CD8-positive, alpha-beta memory T cell (primary cell): ENCODE results near the gene GIT1. TPM values are rescaled to one million over a fixed set of nuclear protein-coding genes. Genes with fewer than 3 reads are reported as not detected.

Source experiments
- CTCF ChIA-PET: fragments of 350-600 bp; sonication (Branson Sonifier 250); formaldehyde crosslinking; loops from one replicate; lab custom pipeline; 2021; ENCODE audit warnings: antibody characterized with exemption; lab: Charles Lee
- POLR2A ChIA-PET: fragments of 350-600 bp; sonication (Branson Sonifier 250); formaldehyde crosslinking; loops from one replicate; lab custom pipeline; 2021; ENCODE audit warnings: antibody characterized with exemption; lab: Charles Lee
- DNase-seq, 5 donors: peaks; one replicate each; pipeline versions ENCODE4 v3.0.0 to v3.0.0-alpha.2; 2020 to 2022; ENCODE audit warnings: mixed read lengths in 1 of 5
- H3K27ac ChIP-seq: one replicate; pipeline ENCODE4 v1.7.0; 2013; ENCODE audit warnings: low read depth, mild to moderate bottlenecking, low read length, moderate library complexity
- H3K27me3 ChIP-seq: 2 replicates; pipeline ENCODE4 v1.7.0; 2013; ENCODE audit warnings: low read length, mild to moderate bottlenecking; ENCODE audit not compliant: insufficient read depth, poor library complexity, severe bottlenecking
- H3K36me3 ChIP-seq: 2 replicates; pipeline ENCODE4 v1.7.0; 2013; ENCODE audit warnings: mild to moderate bottlenecking, low read length, moderate library complexity; ENCODE audit not compliant: insufficient read depth
- H3K4me1 ChIP-seq: 2 replicates; pipeline ENCODE4 v1.7.0; 2013; ENCODE audit warnings: mild to moderate bottlenecking, low read length, moderate library complexity; ENCODE audit not compliant: insufficient read depth
- H3K4me3 ChIP-seq: 2 replicates; pipeline ENCODE4 v1.7.0; 2013; ENCODE audit warnings: mild to moderate bottlenecking, low read length
- H3K9me3 ChIP-seq: 2 replicates; pipeline ENCODE4 v1.7.0; 2013; ENCODE audit warnings: mild to moderate bottlenecking, low read length
- H3K27ac Mint-ChIP-seq, 8 donors: one replicate each; pipeline ENCODE4 v1.8.0; 2020 to 2021; ENCODE audit warnings: mixed read lengths in 8 of 8, mild to moderate bottlenecking in 6 of 8, inconsistent platforms in 3 of 8, moderate library complexity in 3 of 8
- H3K27me3 Mint-ChIP-seq, 2 donors: one replicate each; pipeline ENCODE4 v1.8.0; 2020 to 2021; ENCODE audit warnings: mixed read lengths in 2 of 2, mild to moderate bottlenecking in 1 of 2, moderate library complexity in 1 of 2
- H3K36me3 Mint-ChIP-seq, 3 donors: one replicate each; pipeline ENCODE4 v1.8.0; 2020 to 2021; ENCODE audit warnings: mixed read lengths in 3 of 3, inconsistent platforms in 1 of 3, mild to moderate bottlenecking in 1 of 3
- H3K4me1 Mint-ChIP-seq, 3 donors: one replicate each; pipeline ENCODE4 v1.8.0; 2020 to 2021; ENCODE audit warnings: mixed read lengths in 3 of 3, inconsistent platforms in 1 of 3, mild to moderate bottlenecking in 1 of 3
- H3K4me3 Mint-ChIP-seq, 7 donors: one replicate each; pipeline ENCODE4 v1.8.0; 2020 to 2021; ENCODE audit warnings: mixed read lengths in 7 of 7, mild to moderate bottlenecking in 6 of 7, moderate library complexity in 4 of 7, inconsistent platforms in 2 of 7
- H3K9me3 Mint-ChIP-seq, 5 donors: one replicate each; pipeline ENCODE4 v1.8.0; 2020 to 2022; ENCODE audit warnings: mixed read lengths in 5 of 5, mild to moderate bottlenecking in 3 of 5, moderate library complexity in 2 of 5, inconsistent platforms in 1 of 5
- polyA plus RNA-seq: library from polyadenylated mRNA; unstranded; fragments of 300-500 nt; fragmentation: Illumina TruSeq; gene quantifications from one replicate; pipeline ENCODE4 v1.2.3, GENCODE V29; 2021
- total RNA-seq, 2 experiments: library from RNA; stranded (reverse); gene quantifications; one replicate each; pipeline ENCODE4 v1.2.3, GENCODE V29; 2021

GIT1 gene, protein sequence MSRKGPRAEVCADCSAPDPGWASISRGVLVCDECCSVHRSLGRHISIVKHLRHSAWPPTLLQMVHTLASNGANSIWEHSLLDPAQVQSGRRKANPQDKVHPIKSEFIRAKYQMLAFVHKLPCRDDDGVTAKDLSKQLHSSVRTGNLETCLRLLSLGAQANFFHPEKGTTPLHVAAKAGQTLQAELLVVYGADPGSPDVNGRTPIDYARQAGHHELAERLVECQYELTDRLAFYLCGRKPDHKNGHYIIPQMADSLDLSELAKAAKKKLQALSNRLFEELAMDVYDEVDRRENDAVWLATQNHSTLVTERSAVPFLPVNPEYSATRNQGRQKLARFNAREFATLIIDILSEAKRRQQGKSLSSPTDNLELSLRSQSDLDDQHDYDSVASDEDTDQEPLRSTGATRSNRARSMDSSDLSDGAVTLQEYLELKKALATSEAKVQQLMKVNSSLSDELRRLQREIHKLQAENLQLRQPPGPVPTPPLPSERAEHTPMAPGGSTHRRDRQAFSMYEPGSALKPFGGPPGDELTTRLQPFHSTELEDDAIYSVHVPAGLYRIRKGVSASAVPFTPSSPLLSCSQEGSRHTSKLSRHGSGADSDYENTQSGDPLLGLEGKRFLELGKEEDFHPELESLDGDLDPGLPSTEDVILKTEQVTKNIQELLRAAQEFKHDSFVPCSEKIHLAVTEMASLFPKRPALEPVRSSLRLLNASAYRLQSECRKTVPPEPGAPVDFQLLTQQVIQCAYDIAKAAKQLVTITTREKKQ
- total RNA-seq (10 to 100 TPM; 69.7 to 69.8 TPM), polyA plus RNA-seq (25.7 TPM)

- Mint-ChIP-seq H3K27ac (peak within 1 kb of the TSS in 7 of 8 donors; percentile 83 to 97 (median 95)), H3K27me3 (no peaks in the 10 kb centered on the region), H3K4me1 (peaks cover 57 to 78% (median 68%) of the 10 kb centered on the region in 3 donors), H3K9me3 (no peaks in the 10 kb centered on the region), H3K4me3 (peak within 1 kb of the TSS; percentile 89 to 95 (median 93)), H3K36me3 (peaks cover 0 to 4% (median 1%) of the 10 kb centered on the region in 3 donors)
- ChIA-PET CTCF (interaction anchor here (2.3 to 26.2 kb wide), 2 partner anchors 17 to 23 kb away, joined by 7 to 436 read pairs; no protein-coding TSS in a partner anchor), POLR2A (interaction anchor here (0.9 to 2.0 kb wide), 2 partner anchors 26 kb away, joined by 3 to 18 read pairs; no protein-coding TSS in a partner anchor)
- peak; percentile 80 to 88 (median 82) for DNase-seq
- Histone ChIP-seq H3K27me3 (no peaks in the 10 kb centered on the region), H3K9me3 (no peaks in the 10 kb centered on the region), H3K4me3 (peak within 1 kb of the TSS; percentile 88), H3K36me3 (no peaks in the 10 kb centered on the region), H3K27ac (peak within 1 kb of the TSS; percentile 59), H3K4me1 (peaks cover 76% of the 10 kb centered on the region)
Observed at GRCh38 chr17:29589524-29590410, at the start of gene GIT1. Gene GIT1, minus strand, starts transcription at chr17:29589648. Its CDS starts 270 bp downstream, at chr17:29589378.

- no peak for DNase-seq
- H3K9me3 Mint-ChIP-seq, result no peaks in the 10 kb centered on the region
- Histone ChIP-seq H3K27me3 (no peaks in the 10 kb centered on the region), H3K4me3 (no peak overlapping the region), H3K27ac (no peak overlapping the region), H3K9me3 (no peaks in the 10 kb centered on the region), H3K36me3 (peaks cover 37% of the 10 kb centered on the region), H3K4me1 (no peaks in the 10 kb centered on the region)
- peaks cover 4 to 80% (median 20%) of the 10 kb centered on the region in 3 donors for H3K36me3 Mint-ChIP-seq
- peaks cover 10 to 13% (median 11%) of the 10 kb centered on the region in 3 donors for H3K4me1 Mint-ChIP-seq
- ChIA-PET POLR2A (no interaction called here), CTCF (interaction anchor here (2.0 to 3.2 kb wide), 2 partner anchors 11 to 17 kb away, joined by 5 to 17 read pairs; partner anchors contain the start of gene CORO6)
- H3K27ac Mint-ChIP-seq, result peak overlapping the region in 6 of 8 donors; percentile 6 to 69 (median 63)
- no peak overlapping the region for H3K4me3 Mint-ChIP-seq
- H3K27me3 Mint-ChIP-seq, result no peaks in the 10 kb centered on the region
Observed at GRCh38 chr17:29633886-29634285, 44.4 kb upstream of the GIT1 start.

GRCh38 chr17:29630630-29631193 is 41.3 kb upstream of the GIT1 start:
- peak overlapping the region in 4 of 8 donors; percentile 44 to 84 (median 54) for H3K27ac Mint-ChIP-seq
- H3K4me3 ChIP-seq, result no peak overlapping the region
- ChIA-PET CTCF (interaction anchor here (0.8 to 2.6 kb wide), 2 partner anchors 13 to 149 kb away, joined by 3 to 12 read pairs; no protein-coding TSS in a partner anchor), POLR2A (no interaction called here)
- H3K27ac ChIP-seq, result no peak overlapping the region
- H3K4me3 Mint-ChIP-seq, result peak overlapping the region in 1 of 7 donors; percentile 55
- no peak for DNase-seq
- peaks cover 22% of the 10 kb centered on the region for H3K36me3 ChIP-seq
- H3K27me3 Mint-ChIP-seq, result no peaks in the 10 kb centered on the region
- H3K9me3 Mint-ChIP-seq, result no peaks in the 10 kb centered on the region
- peaks cover 18 to 29% (median 25%) of the 10 kb centered on the region in 3 donors for H3K4me1 Mint-ChIP-seq
- no peaks in the 10 kb centered on the region for H3K27me3 ChIP-seq
- H3K36me3 Mint-ChIP-seq, result peaks cover 4 to 83% (median 11%) of the 10 kb centered on the region in 3 donors
- no peaks in the 10 kb centered on the region for H3K4me1 ChIP-seq
- no peaks in the 10 kb centered on the region for H3K9me3 ChIP-seq

DNA sequence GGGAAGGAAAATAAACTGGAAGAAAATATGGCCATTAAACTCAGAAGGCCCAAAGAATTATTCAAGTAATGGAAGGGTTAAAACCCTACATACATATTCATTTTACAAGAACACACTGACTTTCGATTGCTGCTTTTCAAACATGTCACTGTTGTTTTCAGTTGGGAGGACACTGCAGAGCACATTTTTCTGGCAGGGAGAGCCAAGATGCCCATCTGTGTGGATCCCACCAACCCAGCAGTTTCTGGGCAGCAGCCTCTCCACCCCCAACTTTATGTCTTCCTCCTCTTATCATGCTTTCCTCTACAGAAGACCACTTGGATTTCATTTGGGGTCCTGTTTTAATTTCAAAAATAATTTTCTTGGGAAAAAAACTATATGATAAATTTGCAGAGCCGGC is 40.4 kb upstream of the GIT1 start:
- no peaks in the 10 kb centered on the region for H3K27me3 Mint-ChIP-seq
- no peak overlapping the region for H3K4me3 Mint-ChIP-seq
- no peaks in the 10 kb centered on the region for H3K27me3 ChIP-seq
- no peaks in the 10 kb centered on the region for H3K9me3 Mint-ChIP-seq
- H3K27ac ChIP-seq, result no peak overlapping the region
- no peak overlapping the region for H3K4me3 ChIP-seq
- ChIA-PET CTCF (interaction anchor here (2.6 kb wide), 1 partner anchor 12 kb away, joined by 12 read pairs; no protein-coding TSS in a partner anchor), POLR2A (no interaction called here)
- no peaks in the 10 kb centered on the region for H3K9me3 ChIP-seq
- H3K36me3 ChIP-seq, result peaks cover 21% of the 10 kb centered on the region
- H3K27ac Mint-ChIP-seq, result peak overlapping the region in 4 of 8 donors; percentile 26 to 56 (median 47)
- H3K4me1 ChIP-seq, result no peaks in the 10 kb centered on the region
- peaks cover 4 to 77% (median 9%) of the 10 kb centered on the region in 3 donors for H3K36me3 Mint-ChIP-seq
- peaks cover 20 to 33% (median 29%) of the 10 kb centered on the region in 3 donors for H3K4me1 Mint-ChIP-seq
- DNase-seq, result no peak

- H3K27me3 Mint-ChIP-seq, result no peaks in the 10 kb centered on the region
- H3K27ac ChIP-seq, result no peak overlapping the region
- no peaks in the 10 kb centered on the region for H3K27me3 ChIP-seq
- no peak overlapping the region for H3K4me3 ChIP-seq
- POLR2A ChIA-PET, result no interaction called here
- H3K9me3 ChIP-seq, result no peaks in the 10 kb centered on the region
- no peak for DNase-seq
- peaks cover 18 to 39% (median 37%) of the 10 kb centered on the region in 3 donors for H3K4me1 Mint-ChIP-seq
- H3K9me3 Mint-ChIP-seq, result no peaks in the 10 kb centered on the region
- CTCF ChIA-PET, result interaction anchor here (0.9 to 2.6 kb wide), 2 partner anchors 11 kb away, joined by 3 to 12 read pairs; no protein-coding TSS in a partner anchor
- H3K36me3 ChIP-seq, result peaks cover 16% of the 10 kb centered on the region
- H3K4me3 Mint-ChIP-seq, result no peak overlapping the region
- H3K36me3 Mint-ChIP-seq, result peaks cover 0 to 68% (median 9%) of the 10 kb centered on the region in 3 donors
- H3K4me1 ChIP-seq, result peaks cover 4% of the 10 kb centered on the region
- H3K27ac Mint-ChIP-seq, result peak overlapping the region in 5 of 8 donors; percentile 22 to 92 (median 48)
Observed at GRCh38 chr17:29628644-29629043, 39.2 kb upstream of the GIT1 start.

DNA sequence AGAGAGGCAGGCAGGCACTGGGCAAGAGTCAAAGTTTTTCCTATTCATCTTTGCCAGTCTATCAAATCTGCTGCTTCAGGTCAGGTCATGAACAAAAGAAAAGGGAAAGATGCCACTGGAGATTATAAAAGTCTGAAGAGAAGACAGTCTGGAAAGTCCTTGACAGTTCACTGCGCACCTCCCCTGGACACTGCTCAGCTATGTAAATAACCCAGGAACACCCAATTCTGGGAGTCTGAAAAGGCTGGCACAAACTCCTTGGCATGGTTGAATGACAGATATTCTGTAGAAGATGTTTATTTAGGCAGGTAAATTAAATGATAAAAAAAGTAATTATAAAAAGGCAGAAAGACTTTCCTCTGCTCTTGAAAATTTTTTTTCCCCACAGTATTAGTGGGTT is 38.5 kb upstream of the GIT1 start:
- Mint-ChIP-seq H3K4me3 (no peak overlapping the region), H3K27ac (peak overlapping the region in 5 of 8 donors; percentile 12 to 92 (median 17)), H3K9me3 (no peaks in the 10 kb centered on the region), H3K4me1 (peaks cover 25 to 44% (median 43%) of the 10 kb centered on the region in 3 donors), H3K36me3 (peaks cover 0 to 61% (median 9%) of the 10 kb centered on the region in 3 donors), H3K27me3 (no peaks in the 10 kb centered on the region)
- H3K9me3 ChIP-seq, result no peaks in the 10 kb centered on the region
- H3K4me1 ChIP-seq, result peaks cover 11% of the 10 kb centered on the region
- no peaks in the 10 kb centered on the region for H3K27me3 ChIP-seq
- ChIA-PET CTCF (interaction anchor here (2.4 kb wide), 1 partner anchor 11 kb away, joined by 10 read pairs; no protein-coding TSS in a partner anchor), POLR2A (interaction anchor here (1.2 kb wide), 1 partner anchor 10 kb away, joined by 3 read pairs; no protein-coding TSS in a partner anchor)
- peaks cover 16% of the 10 kb centered on the region for H3K36me3 ChIP-seq
- DNase-seq, result no peak
- H3K27ac ChIP-seq, result no peak overlapping the region
- H3K4me3 ChIP-seq, result no peak overlapping the region
